WI38 (cell line): ENCODE results near the gene PSMB4.

Experiments
- H3K4me3 ChIP-seq: 2 replicates; pipeline ENCODE4 v1.5.1; 2011; ENCODE audit warnings: low read depth, mild to moderate bottlenecking, control low read depth, low read length
- CTCF ChIP-seq: IDR thresholded peaks from 2 replicates; pipeline ENCODE4 v1.5.1; 2012; ENCODE audit warnings: low read depth, mild to moderate bottlenecking, control low read depth, low read length

Gene PSMB4

GRCh38 chr1:151447696-151448095 lies 48.3 kb downstream of the PSMB4 start:
- no peak overlapping the region for H3K4me3 ChIP-seq
- TF ChIP-seq CTCF = no peak
